NCI-H2029 (cell line): ENCODE measurements around the gene CNBP.
"Not testable (repeated sequence)": the region's sequence is repeated elsewhere in the genome, so short reads cannot be mapped to it uniquely, and the experiment has no call there.

ENCODE experiments used
- DNase-seq: peaks from one replicate; lab custom pipeline; 2025; lab: John Stamatoyannopoulos, UW

Gene CNBP

GRCh38 chr3:129184784-129185542 lies 1.3 kb upstream of the CNBP start:
- not testable (repeated sequence) for DNase-seq

- DNase-seq, result no peak
Measured at GRCh38 chr3:129184396-129184657, 631 bp upstream of the CNBP start.

GRCh38 chr3:129182390-129183185 lies 1.1 kb downstream of the CNBP start:
- no peak for DNase-seq

GRCh38 chr3:129181819-129182218 lies 1.9 kb downstream of the CNBP start:
- DNase-seq, result no peak

GRCh38 chr3:129180461-129180860 lies 3.2 kb downstream of the CNBP start:
- no peak for DNase-seq

- DNase-seq, result no peak
Measured at GRCh38 chr3:129176051-129176450, 7.6 kb downstream of the CNBP start.

- DNase-seq, result no peak
Measured at GRCh38 chr3:129173725-129174124, 10.0 kb downstream of the CNBP start.

- DNase-seq, result no peak
Measured at GRCh38 chr3:129173206-129173605, 10.5 kb downstream of the CNBP start.

GRCh38 chr3:129166579-129167332 lies 16.9 kb downstream of the CNBP start:
- no peak for DNase-seq

- not testable (repeated sequence) for DNase-seq
Measured at GRCh38 chr3:129165594-129165993, 18.1 kb downstream of the CNBP start.

GRCh38 chr3:129164500-129164899 lies 19.2 kb downstream of the CNBP start:
- no peak for DNase-seq

GRCh38 chr3:129162729-129163579 lies 20.7 kb downstream of the CNBP start:
- no peak for DNase-seq

- DNase-seq, result no peak
Measured at GRCh38 chr3:129161860-129162271, 21.8 kb downstream of the CNBP start.

- peak; percentile 76 for DNase-seq
Measured at GRCh38 chr3:129160891-129161859, 22.5 kb downstream of the CNBP start, which contains the start of gene ISY1. ISY1 (minus strand) TSS chr3:129161063; CDS start chr3:129160975, 88 bp downstream.

- DNase-seq, result no peak
Measured at GRCh38 chr3:129144786-129145185, 38.9 kb downstream of the CNBP start.

- DNase-seq, result not testable (repeated sequence)
Measured at GRCh38 chr3:129141011-129141410, 42.7 kb downstream of the CNBP start.

GRCh38 chr3:129139911-129140310 lies 43.8 kb downstream of the CNBP start:
- DNase-seq, result no peak

GRCh38 chr3:129136275-129136674 lies 47.4 kb downstream of the CNBP start:
- not testable (repeated sequence) for DNase-seq

GRCh38 chr3:129132097-129132866 lies 51.4 kb downstream of the CNBP start:
- DNase-seq, result no peak
